ENCODE data around the gene BEX4.
"Not testable (repeated sequence)": the region's sequence is repeated elsewhere in the genome, so short reads cannot be mapped to it uniquely, and the experiment has no call there.

BEX4 gene

GRCh38 chrX:103214870-103215424, at the start of gene BEX4:
Gene BEX4, plus strand, starts transcription at chrX:103215108. Its CDS starts 1,046 bp downstream, at chrX:103216154.
- Mint-ChIP-seq H3K4me1 (ENCODE audit: low read depth) (peaks cover 13% of the 10 kb centered on the region), H3K4me3 (peak within 1 kb of the TSS; percentile 90), H3K27ac (peak within 1 kb of the TSS; percentile 93), H3K9me3 (no peaks in the 10 kb centered on the region), H3K36me3 (ENCODE audit: low read depth) (peaks cover 13% of the 10 kb centered on the region), H3K27me3 (peaks cover 4% of the 10 kb centered on the region)
- intact Hi-C loops (cut with micrococcal nuclease) = no loop called here

DNA sequence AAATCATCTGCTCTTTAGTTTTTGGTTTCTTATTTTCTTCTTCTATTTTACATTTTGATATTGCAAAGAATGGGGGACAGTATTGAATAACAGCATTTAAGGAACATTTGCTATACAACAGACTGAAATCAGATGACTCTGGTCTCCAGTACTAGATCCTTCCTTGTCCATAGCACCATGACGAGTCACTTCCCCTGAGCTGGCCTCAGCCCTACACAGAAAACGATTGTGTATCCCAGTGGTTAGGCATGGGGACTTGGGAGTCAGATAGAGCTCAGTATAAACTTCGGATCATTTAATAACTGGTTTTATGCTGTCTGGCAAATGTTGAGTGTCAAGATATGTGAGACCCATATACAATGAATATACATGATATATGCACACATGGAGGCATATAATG, 44.7 kb upstream of the BEX4 start:
- H3K4me1 Mint-ChIP-seq (ENCODE audit: low read depth) = no peaks in the 10 kb centered on the region
- intact Hi-C loops (cut with micrococcal nuclease) = no loop called here
- H3K36me3 Mint-ChIP-seq (ENCODE audit: low read depth) = no peaks in the 10 kb centered on the region
- H3K4me3 Mint-ChIP-seq = no peak overlapping the region
- H3K27ac Mint-ChIP-seq = no peak overlapping the region
- H3K27me3 Mint-ChIP-seq = no peaks in the 10 kb centered on the region
- no peaks in the 10 kb centered on the region for H3K9me3 Mint-ChIP-seq

- intact Hi-C loops (cut with micrococcal nuclease) = no loop called here
- H3K9me3 Mint-ChIP-seq = no peaks in the 10 kb centered on the region
Observed at GRCh38 chrX:103171353-103171752, 43.6 kb upstream of the BEX4 start.

DNA sequence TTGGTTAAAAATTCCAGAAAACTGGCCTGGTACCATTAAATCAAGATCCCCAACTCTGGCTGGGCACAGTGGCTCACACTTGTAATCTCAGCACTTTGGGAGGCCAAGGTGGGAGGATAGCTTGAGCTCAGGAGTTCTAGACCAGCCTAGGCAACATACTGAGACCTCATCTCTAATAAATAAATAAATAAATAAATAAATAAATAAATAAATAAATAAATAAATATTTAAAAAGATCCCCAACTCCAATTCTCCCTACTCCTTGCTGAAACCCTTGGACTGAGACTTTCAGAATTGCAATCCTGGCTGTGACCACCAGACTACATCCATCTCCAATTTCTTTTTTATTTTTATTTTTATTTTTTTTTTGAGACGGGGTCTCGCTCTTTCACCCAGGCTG, 39.7 kb upstream of the BEX4 start:
- H3K9me3 Mint-ChIP-seq; H3K27me3 Mint-ChIP-seq; intact Hi-C loops (cut with micrococcal nuclease); H3K4me3 Mint-ChIP-seq; H3K36me3 Mint-ChIP-seq (ENCODE audit: low read depth); H3K4me1 Mint-ChIP-seq (ENCODE audit: low read depth); H3K27ac Mint-ChIP-seq: not testable (repeated sequence)

More at GRCh38 chrX:103171353-103171752, 43.6 kb upstream of the BEX4 start:
- H3K27me3 Mint-ChIP-seq = no peaks in the 10 kb centered on the region
- H3K36me3 Mint-ChIP-seq (ENCODE audit: low read depth) = no peaks in the 10 kb centered on the region
- no peak overlapping the region for H3K27ac Mint-ChIP-seq
- peaks cover 5% of the 10 kb centered on the region for H3K4me1 Mint-ChIP-seq (ENCODE audit: low read depth)
- H3K4me3 Mint-ChIP-seq = no peak overlapping the region

- Mint-ChIP-seq H3K36me3 (ENCODE audit: low read depth) (no peaks in the 10 kb centered on the region), H3K4me3 (no peak overlapping the region), H3K27me3 (no peaks in the 10 kb centered on the region), H3K27ac (no peak overlapping the region), H3K9me3 (no peaks in the 10 kb centered on the region), H3K4me1 (ENCODE audit: low read depth) (peaks cover 5% of the 10 kb centered on the region)
- intact Hi-C loops (cut with micrococcal nuclease) = loop anchor here (1.0 kb wide), 1 partner anchor 225 kb away; no protein-coding TSS in a partner anchor
Observed at GRCh38 chrX:103175944-103176753, 38.8 kb upstream of the BEX4 start.

DNA sequence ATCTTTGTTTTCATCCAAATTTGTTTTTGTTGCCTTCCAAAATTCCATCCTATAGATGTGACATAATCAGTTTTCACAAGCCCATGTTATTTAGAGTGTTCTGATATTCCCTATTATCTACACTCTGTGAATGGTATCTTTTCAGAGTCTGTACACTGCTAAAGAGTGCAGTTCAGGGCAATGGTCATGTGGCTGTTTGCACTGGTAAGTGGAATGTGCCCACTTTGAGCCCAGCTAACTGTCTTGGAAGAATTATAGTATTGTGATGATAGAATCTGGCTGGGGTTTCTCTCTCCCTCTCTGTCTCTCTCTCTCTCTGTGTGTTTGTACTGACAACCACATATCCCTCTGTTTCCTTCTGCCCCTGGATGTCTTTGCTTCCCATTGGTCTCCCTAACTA, 37.4 kb upstream of the BEX4 start:
- H3K36me3 Mint-ChIP-seq (ENCODE audit: low read depth) = no peaks in the 10 kb centered on the region
- peaks cover 5% of the 10 kb centered on the region for H3K4me1 Mint-ChIP-seq (ENCODE audit: low read depth)
- H3K9me3 Mint-ChIP-seq = no peaks in the 10 kb centered on the region
- no peak overlapping the region for H3K27ac Mint-ChIP-seq
- H3K27me3 Mint-ChIP-seq = no peaks in the 10 kb centered on the region
- intact Hi-C loops (cut with micrococcal nuclease) = no loop called here
- H3K4me3 Mint-ChIP-seq = no peak overlapping the region

- H3K9me3 Mint-ChIP-seq = no peaks in the 10 kb centered on the region
- H3K4me1 Mint-ChIP-seq (ENCODE audit: low read depth) = no peaks in the 10 kb centered on the region
- H3K27me3 Mint-ChIP-seq = no peaks in the 10 kb centered on the region
- intact Hi-C loops (cut with micrococcal nuclease) = no loop called here
- H3K36me3 Mint-ChIP-seq (ENCODE audit: low read depth) = no peaks in the 10 kb centered on the region
- no peak overlapping the region for H3K4me3 Mint-ChIP-seq
- no peak overlapping the region for H3K27ac Mint-ChIP-seq
Observed at GRCh38 chrX:103183912-103184311, 31.0 kb upstream of the BEX4 start.

GRCh38 chrX:103187953-103188475, 26.9 kb upstream of the BEX4 start:
- Mint-ChIP-seq H3K27ac (no peak overlapping the region), H3K4me1 (ENCODE audit: low read depth) (no peaks in the 10 kb centered on the region), H3K27me3 (no peaks in the 10 kb centered on the region), H3K36me3 (ENCODE audit: low read depth) (no peaks in the 10 kb centered on the region), H3K9me3 (no peaks in the 10 kb centered on the region), H3K4me3 (no peak overlapping the region)
- intact Hi-C loops (cut with micrococcal nuclease) = no loop called here

GRCh38 chrX:103197721-103198306, 17.1 kb upstream of the BEX4 start:
- H3K36me3 Mint-ChIP-seq (ENCODE audit: low read depth) = no peaks in the 10 kb centered on the region
- H3K4me3 Mint-ChIP-seq = no peak overlapping the region
- no peaks in the 10 kb centered on the region for H3K9me3 Mint-ChIP-seq
- intact Hi-C loops (cut with micrococcal nuclease) = no loop called here
- no peaks in the 10 kb centered on the region for H3K4me1 Mint-ChIP-seq (ENCODE audit: low read depth)
- no peak overlapping the region for H3K27ac Mint-ChIP-seq
- no peaks in the 10 kb centered on the region for H3K27me3 Mint-ChIP-seq

GRCh38 chrX:103198668-103199067, 16.2 kb upstream of the BEX4 start:
- H3K9me3 Mint-ChIP-seq; H3K4me3 Mint-ChIP-seq; H3K4me1 Mint-ChIP-seq (ENCODE audit: low read depth); H3K36me3 Mint-ChIP-seq (ENCODE audit: low read depth); H3K27ac Mint-ChIP-seq; intact Hi-C loops (cut with micrococcal nuclease); H3K27me3 Mint-ChIP-seq: not testable (repeated sequence)

DNA sequence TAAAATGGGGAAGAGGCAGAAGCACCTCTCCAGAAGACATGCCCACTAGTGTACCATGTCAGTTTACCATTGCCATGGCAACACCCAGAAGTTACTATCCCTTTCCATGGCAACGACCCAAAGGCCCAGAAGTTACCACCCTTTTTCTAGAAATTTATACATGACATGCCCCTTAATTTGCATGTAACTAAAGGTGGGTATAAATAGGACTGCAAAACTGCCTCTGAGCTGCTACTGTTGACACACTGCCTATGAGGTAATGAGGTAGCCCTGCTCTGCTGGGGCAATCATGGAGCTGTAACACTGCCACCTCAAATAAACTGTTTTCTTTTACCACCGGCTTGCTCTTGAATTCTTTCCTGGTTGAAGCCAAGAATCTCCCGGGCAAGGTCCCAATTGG, 13.9 kb upstream of the BEX4 start:
- Mint-ChIP-seq H3K27me3 (no peaks in the 10 kb centered on the region), H3K4me1 (ENCODE audit: low read depth) (no peaks in the 10 kb centered on the region), H3K27ac (no peak overlapping the region), H3K9me3 (no peaks in the 10 kb centered on the region), H3K36me3 (ENCODE audit: low read depth) (no peaks in the 10 kb centered on the region), H3K4me3 (no peak overlapping the region)
- intact Hi-C loops (cut with micrococcal nuclease) = no loop called here

GRCh38 chrX:103210056-103210455, 4.9 kb upstream of the BEX4 start:
- Mint-ChIP-seq H3K27me3 (no peaks in the 10 kb centered on the region), H3K36me3 (ENCODE audit: low read depth) (peaks cover 4% of the 10 kb centered on the region), H3K9me3 (no peaks in the 10 kb centered on the region), H3K4me3 (no peak overlapping the region), H3K4me1 (ENCODE audit: low read depth) (peaks cover 7% of the 10 kb centered on the region), H3K27ac (no peak overlapping the region)
- intact Hi-C loops (cut with micrococcal nuclease) = no loop called here

DNA sequence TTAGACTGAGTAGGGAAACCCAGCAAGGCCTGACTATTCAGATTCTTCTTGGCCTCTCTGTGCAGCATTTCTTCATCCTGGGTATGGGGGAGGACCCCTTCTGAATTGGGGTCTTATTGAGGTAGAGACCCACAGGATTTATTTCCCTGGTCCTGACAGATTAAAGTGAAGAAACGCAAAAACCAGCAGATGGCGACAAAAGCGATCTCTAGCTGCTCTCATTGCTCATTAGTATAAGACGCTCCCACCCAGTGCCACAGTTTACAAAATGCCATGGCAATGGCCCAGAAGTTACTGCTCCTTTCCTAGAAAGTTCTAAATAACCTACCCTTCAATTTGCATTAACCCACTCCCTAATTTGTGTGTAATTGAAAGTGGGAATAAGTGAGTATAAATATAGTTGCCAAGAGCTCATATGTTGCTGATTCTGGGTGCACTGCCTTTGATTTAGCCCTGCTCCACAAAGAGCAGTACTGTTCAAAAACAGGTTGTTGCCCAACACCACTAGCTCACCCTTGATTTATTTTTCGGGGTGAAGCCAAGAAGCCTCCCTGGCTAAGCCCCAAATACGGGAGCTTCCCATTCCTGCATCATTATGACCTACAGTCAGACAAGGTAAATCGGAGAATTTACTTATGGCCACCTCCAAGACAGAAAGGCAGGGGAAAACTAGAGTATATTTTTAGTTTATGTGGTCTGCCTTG, 3.7 kb upstream of the BEX4 start:
- Mint-ChIP-seq H3K4me3 (no peak overlapping the region), H3K27ac (no peak overlapping the region), H3K4me1 (ENCODE audit: low read depth) (peaks cover 12% of the 10 kb centered on the region), H3K9me3 (no peaks in the 10 kb centered on the region), H3K36me3 (ENCODE audit: low read depth) (peaks cover 10% of the 10 kb centered on the region), H3K27me3 (no peaks in the 10 kb centered on the region)
- intact Hi-C loops (cut with micrococcal nuclease) = loop anchor here (1.0 kb wide), 1 partner anchor 37 kb away; no protein-coding TSS in a partner anchor

Data from dendritic cell treated with granulocyte-macrophage colony-stimulating factor and Interleukin-4, amounts not matched to agents 40 ng/mL and 50 ng/mL, for 4 days (primary cell).